Uterus (tissue), 4 donors: ENCODE data around the gene PKNOX2. TPM values are rescaled to one million over a fixed set of nuclear protein-coding genes. Genes with fewer than 3 reads are reported as not detected.

Source experiments
- DNase-seq, 2 donors: peaks; one replicate each; pipeline ENCODE4 v3.0.0-alpha.2; 2019 to 2020
- H3K27ac ChIP-seq, 2 donors: fragments of 200-600 bp; sonication (generic); 1 replicate in 1 of 2; 2 replicates in 1 of 2; pipeline ENCODE4 v1.5.1; 2016 to 2018
- H3K27me3 ChIP-seq, 2 donors: fragments of 200-600 bp; sonication (generic); one replicate each; pipeline ENCODE4 v1.5.1; 2018 to 2019; ENCODE audit warnings: control low read depth in 1 of 2
- H3K36me3 ChIP-seq, 2 donors: fragments of 200-600 bp; sonication (generic); one replicate each; pipeline ENCODE4 v1.5.1; 2019; ENCODE audit warnings: control low read depth in 1 of 2
- H3K4me1 ChIP-seq, 2 donors: fragments of 200-600 bp; sonication (generic); one replicate each; pipeline ENCODE4 v1.5.1; 2018 to 2019; ENCODE audit warnings: control low read depth in 1 of 2
- H3K4me3 ChIP-seq, 2 donors: fragments of 200-600 bp; sonication (generic); 1 replicate in 1 of 2; 2 replicates in 1 of 2; pipeline ENCODE4 v1.5.1; 2018 to 2019; ENCODE audit warnings: mild to moderate bottlenecking in 1 of 2
- H3K9me3 ChIP-seq, 2 donors: fragments of 200-600 bp; sonication (generic); one replicate each; pipeline ENCODE4 v1.5.1; 2019; ENCODE audit warnings: control low read depth in 1 of 2
- CTCF ChIP-seq, 4 experiments: fragments of 200-600 bp in 2 of 4; fragments of 450-650 bp in 2 of 4; sonication (generic) in 2 of 4; IDR thresholded peaks; one replicate each; pipeline ENCODE4 v1.5.1; 2016 to 2019; ENCODE audit warnings: antibody characterized with exemption in 4 of 4, mild to moderate bottlenecking in 2 of 4, moderate library complexity in 1 of 4
- POLR2A ChIP-seq, 2 donors: fragments of 450-650 bp; IDR thresholded peaks; one replicate each; pipeline ENCODE4 v1.6.1; 2016; ENCODE audit warnings: antibody characterized with exemption in 2 of 2, mild to moderate bottlenecking in 1 of 2, moderate library complexity in 1 of 2
- intact Hi-C: fragments of 100-400 bp; cut with DNase I; formaldehyde crosslinking; loops from one replicate; pipeline ENCODE4 v1.15.1; 2023; ENCODE audit warnings: low total_unique reads
- total RNA-seq, 4 donors: library from RNA; depleted of rRNA in 3 of 4; stranded (reverse); fragments of >200 nt in 3 of 4; gene quantifications; one replicate each; pipeline versions ENCODE4 v1.1.0 to v1.2.4, GENCODE V29; 2014 to 2023
- donor health status: DM: yes; HTN: yes; CAD: no.

PKNOX2 gene
- total RNA-seq, 4 donors from 2014 or later, result 0.29 to 22.7 (median 3.3) TPM

DNA sequence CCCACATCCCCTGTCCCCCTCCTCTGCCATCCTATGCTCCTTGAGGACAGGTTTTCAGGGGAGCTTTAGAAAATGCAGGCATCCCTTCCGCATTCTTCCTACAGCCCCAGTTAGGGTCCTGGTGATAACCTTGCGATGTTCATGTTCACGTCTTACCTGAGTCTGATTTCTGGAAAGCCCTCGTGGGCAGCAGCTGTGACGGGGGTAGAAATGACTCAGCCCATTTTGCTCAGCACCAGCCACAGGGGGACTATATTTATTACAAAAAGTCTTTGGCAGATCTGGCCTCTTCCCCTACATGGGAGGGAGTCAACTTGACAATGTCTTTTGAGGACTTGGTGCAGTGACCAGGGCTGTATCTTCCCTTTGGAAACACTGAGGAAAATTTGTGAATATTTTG is 12.3 kb downstream of the PKNOX2 start:
- Histone ChIP-seq H3K4me1 (no peaks in the 10 kb centered on the region), H3K27me3 (no peaks in the 10 kb centered on the region), H3K36me3 (no peaks in the 10 kb centered on the region), H3K27ac (no peak overlapping the region), H3K4me3 (no peak overlapping the region), H3K9me3 (no peaks in the 10 kb centered on the region)
- TF ChIP-seq CTCF (IDR thresholded peaks at IDR 0.05) (no peak), POLR2A (IDR thresholded peaks at IDR 0.05) (no peak)
- DNase-seq, result no peak
- intact Hi-C loops, result no loop called here

GRCh38 chr11:125177543-125177942 is 13.0 kb downstream of the PKNOX2 start:
- no peaks in the 10 kb centered on the region for H3K9me3 ChIP-seq
- intact Hi-C loops, result no loop called here
- H3K36me3 ChIP-seq, result no peaks in the 10 kb centered on the region
- H3K27me3 ChIP-seq, result no peaks in the 10 kb centered on the region
- no peak for TF ChIP-seq POLR2A (IDR thresholded peaks at IDR 0.05)
- TF ChIP-seq CTCF (IDR thresholded peaks at IDR 0.05), result no peak
- H3K4me1 ChIP-seq, result no peaks in the 10 kb centered on the region
- no peak overlapping the region for H3K27ac ChIP-seq
- no peak for DNase-seq
- H3K4me3 ChIP-seq, result no peak overlapping the region

DNA sequence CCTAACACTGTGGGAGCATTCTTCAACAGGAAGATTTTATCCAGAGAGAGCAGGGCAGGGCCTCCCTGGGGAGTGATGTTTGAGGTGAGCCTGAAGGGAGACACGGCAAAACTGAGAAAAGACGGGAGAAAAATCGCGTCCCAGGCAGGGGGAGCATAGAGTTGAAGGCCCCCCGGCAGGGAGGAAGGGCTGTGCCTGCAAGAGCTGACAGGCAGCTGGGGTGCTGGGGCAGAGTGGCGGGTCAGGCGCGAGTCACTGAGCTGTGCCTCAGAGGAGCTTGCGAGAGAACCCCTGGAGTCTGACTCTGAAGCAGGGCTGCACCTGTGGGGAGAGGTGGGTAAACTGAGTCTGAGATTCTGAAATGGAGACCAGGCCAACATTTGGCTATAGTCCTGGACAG is 14.8 kb downstream of the PKNOX2 start:
- no peak for TF ChIP-seq POLR2A (IDR thresholded peaks at IDR 0.05)
- TF ChIP-seq CTCF (IDR thresholded peaks at IDR 0.05), result no peak
- Histone ChIP-seq H3K36me3 (no peaks in the 10 kb centered on the region), H3K27ac (no peak overlapping the region)

GRCh38 chr11:125179895-125180294 is 15.3 kb downstream of the PKNOX2 start:
- intact Hi-C loops, result no loop called here
- no peak for DNase-seq

More for the DNA sequence above, 14.8 kb downstream of the PKNOX2 start:
- intact Hi-C loops, result no loop called here
- Histone ChIP-seq H3K4me1 (no peaks in the 10 kb centered on the region), H3K4me3 (no peak overlapping the region), H3K27me3 (no peaks in the 10 kb centered on the region), H3K9me3 (no peaks in the 10 kb centered on the region)
- DNase-seq, result no peak

More at GRCh38 chr11:125179895-125180294, 15.3 kb downstream of the PKNOX2 start:
- Histone ChIP-seq H3K36me3 (no peaks in the 10 kb centered on the region), H3K4me3 (no peak overlapping the region), H3K4me1 (no peaks in the 10 kb centered on the region), H3K27ac (no peak overlapping the region), H3K9me3 (no peaks in the 10 kb centered on the region), H3K27me3 (no peaks in the 10 kb centered on the region)
- TF ChIP-seq CTCF (IDR thresholded peaks at IDR 0.05) (no peak), POLR2A (IDR thresholded peaks at IDR 0.05) (no peak)
